ENCODE data around the gene TOR4A. TPM values are rescaled to one million over a fixed set of nuclear protein-coding genes. Genes with fewer than 3 reads are reported as not detected.

The TOR4A gene
- total RNA-seq, 1 donor from 2014 or later = 16.3 TPM

GRCh38 chr9:137295238-137295811, 17.8 kb downstream of the TOR4A start:
- Histone ChIP-seq H3K9me3 (replicated peaks) (peaks cover 6% of the 10 kb centered on the region), H3K27ac (replicated peaks) (peak overlapping the region; percentile 92), H3K4me3 (peak overlapping the region; percentile 63), H3K4me1 (peaks cover 58% of the 10 kb centered on the region), H3K27me3 (ENCODE audit: low read depth) (peaks cover 60% of the 10 kb centered on the region), H3K36me3 (no peaks in the 10 kb centered on the region)
- peak; percentile 77 for TF ChIP-seq CTCF (IDR thresholded peaks at IDR 0.05; ENCODE audit: borderline replicate concordance)
- no peak for DNase-seq
- intact Hi-C loops (cut with micrococcal nuclease) = loop anchor here (5.0 kb wide), 1 partner anchor 112 kb away; no protein-coding TSS in a partner anchor

DNA sequence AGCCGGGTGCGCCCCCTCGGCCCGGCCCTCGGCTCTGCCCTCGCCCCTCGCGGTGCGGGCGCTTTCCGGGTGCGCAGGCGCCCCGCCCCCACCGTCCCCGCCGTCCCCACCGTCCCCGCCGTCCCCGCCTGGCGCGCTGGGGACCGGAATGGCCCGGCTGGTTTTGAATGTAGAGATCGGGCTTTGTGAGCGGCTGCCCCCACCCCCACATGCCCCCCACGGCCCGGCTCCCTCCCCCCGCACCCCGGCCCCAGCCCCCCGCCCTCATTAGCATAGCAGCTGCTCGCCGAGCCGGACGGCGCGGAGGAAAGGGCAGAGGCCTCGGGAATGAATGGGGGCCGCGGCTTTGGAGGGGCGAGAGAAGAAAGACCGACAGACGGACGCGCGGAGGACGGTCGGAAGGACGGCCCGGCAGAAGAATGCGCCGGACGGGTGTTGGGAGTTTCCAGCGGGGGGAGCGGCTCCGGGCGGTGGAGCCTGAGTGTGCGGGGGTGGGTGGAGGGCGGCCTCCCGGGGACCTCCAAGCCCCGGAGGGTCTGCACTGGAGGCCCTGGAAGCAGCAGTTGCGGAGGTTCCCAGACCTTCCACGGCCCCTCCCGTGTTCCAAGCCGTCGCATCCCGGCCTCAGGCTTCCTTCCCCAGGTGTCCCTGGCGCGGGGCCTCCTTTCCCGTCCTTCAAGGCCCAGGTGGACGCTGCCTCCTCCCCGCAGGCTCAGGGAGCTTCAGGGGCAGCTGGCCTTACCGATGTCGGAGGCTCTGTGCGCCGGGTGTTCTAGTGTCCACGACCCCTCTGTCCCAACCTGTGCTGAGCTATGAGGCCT, 18.5 kb downstream of the TOR4A start:
- Histone ChIP-seq H3K4me1 (peaks cover 65% of the 10 kb centered on the region), H3K36me3 (no peaks in the 10 kb centered on the region), H3K27me3 (ENCODE audit: low read depth) (peaks cover 62% of the 10 kb centered on the region), H3K27ac (replicated peaks) (peak overlapping the region; percentile 92), H3K4me3 (peak overlapping the region; percentile 63), H3K9me3 (replicated peaks) (peaks cover 6% of the 10 kb centered on the region)
- no peak for TF ChIP-seq CTCF (IDR thresholded peaks at IDR 0.05; ENCODE audit: borderline replicate concordance)
- no peak for DNase-seq
- intact Hi-C loops (cut with micrococcal nuclease) = loop anchor here (5.0 kb wide), 1 partner anchor 111 kb away; no protein-coding TSS in a partner anchor

- no peak for TF ChIP-seq CTCF (IDR thresholded peaks at IDR 0.05; ENCODE audit: borderline replicate concordance)
- DNase-seq = peak; percentile 73
- H3K27ac ChIP-seq (replicated peaks) = peak overlapping the region; percentile 92
- peaks cover 70% of the 10 kb centered on the region for H3K4me1 ChIP-seq
- no peaks in the 10 kb centered on the region for H3K36me3 ChIP-seq
- intact Hi-C loops (cut with micrococcal nuclease) = loop anchor here (5.0 kb wide), 1 partner anchor 110 kb away; no protein-coding TSS in a partner anchor
- peaks cover 62% of the 10 kb centered on the region for H3K27me3 ChIP-seq (ENCODE audit: low read depth)
- peak overlapping the region; percentile 63 for H3K4me3 ChIP-seq
- peaks cover 6% of the 10 kb centered on the region for H3K9me3 ChIP-seq (replicated peaks)
Measured at GRCh38 chr9:137296670-137297664, 19.4 kb downstream of the TOR4A start.

DNA sequence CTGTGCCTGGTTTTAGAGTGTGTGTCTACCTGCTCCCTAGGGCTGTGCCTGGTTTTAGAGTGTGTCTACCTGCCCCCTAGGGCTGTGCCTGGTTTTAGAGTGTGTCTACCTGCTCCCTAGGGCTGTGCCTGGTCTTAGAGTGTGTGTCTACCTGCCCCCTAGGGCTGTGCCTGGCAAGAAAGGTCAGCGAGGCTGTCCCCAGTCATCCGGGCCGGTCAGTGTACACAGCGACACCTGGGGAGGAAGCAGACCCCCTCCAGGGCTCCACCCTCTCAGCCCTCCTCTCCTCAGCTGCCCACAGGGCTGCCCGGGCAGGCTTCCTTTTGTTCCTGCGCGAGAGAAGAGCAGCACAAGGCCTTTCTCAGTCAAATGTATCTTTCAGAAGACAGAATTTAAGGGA, 20.4 kb downstream of the TOR4A start:
- intact Hi-C loops (cut with micrococcal nuclease) = loop anchor here (5.0 kb wide), 1 partner anchor 109 kb away; no protein-coding TSS in a partner anchor
- peaks cover 62% of the 10 kb centered on the region for H3K27me3 ChIP-seq (ENCODE audit: low read depth)
- H3K36me3 ChIP-seq = no peaks in the 10 kb centered on the region
- TF ChIP-seq CTCF (IDR thresholded peaks at IDR 0.05; ENCODE audit: borderline replicate concordance) = no peak
- peak overlapping the region; percentile 92 for H3K27ac ChIP-seq (replicated peaks)
- peak overlapping the region; percentile 80 for H3K4me3 ChIP-seq
- H3K9me3 ChIP-seq (replicated peaks) = peaks cover 6% of the 10 kb centered on the region
- DNase-seq = no peak
- peaks cover 77% of the 10 kb centered on the region for H3K4me1 ChIP-seq
